Frontal cortex (tissue), 4 donors: ENCODE data around the gene TIMM23. TPM values are rescaled to one million over a fixed set of nuclear protein-coding genes. Genes with fewer than 3 reads are reported as not detected.

ENCODE experiments used
- DNase-seq, 2 donors: peaks; one replicate each; pipeline ENCODE4 v3.0.0; 2012; ENCODE audit warnings: low spot score in 2 of 2
- FAIRE-seq: peaks from 2 replicates; lab custom pipeline; 2012; peaks lifted over from hg19 to GRCh38; lab: Jason Lieb, UNC
- total RNA-seq: library from RNA; depleted of rRNA; stranded (reverse); fragments of >200 nt; gene quantifications from one replicate; pipeline ENCODE4 v1.2.3, GENCODE V29; 2014
- donor health status: control.
- donor health status: control.
- donor health status: control.

TIMM23 gene
- total RNA-seq, 1 donor from 2014 or later, result 73.4 TPM

DNA sequence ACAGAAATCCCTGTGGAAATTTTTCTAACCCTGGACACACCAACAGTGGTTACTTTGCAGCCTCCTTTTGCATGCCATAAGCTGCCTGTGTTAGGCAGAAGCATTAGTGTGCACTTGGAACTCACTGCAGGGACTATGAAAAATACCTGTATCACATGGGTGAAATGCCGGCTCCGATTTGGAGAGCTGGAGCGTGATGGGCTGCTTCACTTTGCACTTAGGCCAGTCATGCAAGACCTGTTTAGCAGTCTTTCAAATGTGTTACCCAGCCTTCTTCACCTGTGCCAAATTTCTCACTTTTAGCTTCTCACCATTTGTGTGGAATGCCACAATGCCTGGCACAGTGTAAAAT lies 46.9 kb downstream of the TIMM23 start:
- no peak for FAIRE-seq
- DNase-seq, result no peak

DNA sequence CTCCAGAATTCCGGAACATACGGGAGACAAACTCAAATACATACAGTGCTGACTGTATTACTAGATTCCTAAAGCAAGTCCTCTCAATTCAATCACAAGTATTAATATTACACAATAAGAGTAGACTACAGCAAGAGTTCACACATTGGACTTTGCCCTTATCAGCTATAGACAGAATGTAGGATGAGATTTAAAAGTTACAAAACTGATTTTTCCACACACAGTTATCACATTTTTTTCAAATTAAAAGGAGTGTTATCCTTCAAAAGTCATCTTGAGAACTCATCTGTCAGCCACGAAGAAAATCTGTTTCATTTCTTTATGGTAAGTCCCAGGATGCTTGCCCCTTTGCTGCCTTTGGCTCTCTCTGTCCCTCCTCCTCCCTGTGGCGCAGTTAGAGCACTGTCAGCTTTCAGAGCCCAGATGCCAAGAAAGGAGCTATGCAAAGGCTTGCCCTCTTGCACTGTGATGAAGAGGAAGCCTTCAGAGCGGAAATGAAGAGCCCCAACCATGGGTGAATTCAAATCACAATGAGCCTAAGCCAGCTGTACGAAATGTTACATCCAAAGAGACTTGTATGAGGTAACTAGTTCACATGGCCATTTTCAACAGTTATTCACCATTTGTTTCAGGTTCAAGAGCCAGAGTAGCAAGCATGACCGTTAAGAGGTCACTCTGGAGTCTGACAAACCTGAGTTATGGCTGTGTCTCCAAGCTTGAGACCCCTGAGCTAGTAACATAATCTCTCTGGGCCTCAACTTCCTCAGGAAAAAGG lies 47.5 kb downstream of the TIMM23 start:
- FAIRE-seq, result no peak

DNA sequence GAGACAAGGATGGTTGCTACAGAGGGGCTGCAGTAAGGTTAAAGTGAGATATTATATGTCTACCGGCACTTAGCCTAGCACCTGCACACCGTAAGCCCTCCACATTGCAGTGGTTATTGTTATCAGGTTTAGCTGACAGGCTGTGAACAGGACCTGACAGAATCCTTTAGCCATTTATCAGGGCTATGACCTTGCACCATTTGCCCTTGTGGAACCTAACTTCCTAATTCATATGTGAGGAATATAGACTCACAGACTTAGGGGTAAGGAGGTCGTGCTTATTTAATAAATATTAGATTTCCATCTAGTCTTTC lies 48.0 kb downstream of the TIMM23 start:
- FAIRE-seq (no peak), DNase-seq (no peak)

More for the DNA sequence above, 47.5 kb downstream of the TIMM23 start:
- no peak for DNase-seq

DNA sequence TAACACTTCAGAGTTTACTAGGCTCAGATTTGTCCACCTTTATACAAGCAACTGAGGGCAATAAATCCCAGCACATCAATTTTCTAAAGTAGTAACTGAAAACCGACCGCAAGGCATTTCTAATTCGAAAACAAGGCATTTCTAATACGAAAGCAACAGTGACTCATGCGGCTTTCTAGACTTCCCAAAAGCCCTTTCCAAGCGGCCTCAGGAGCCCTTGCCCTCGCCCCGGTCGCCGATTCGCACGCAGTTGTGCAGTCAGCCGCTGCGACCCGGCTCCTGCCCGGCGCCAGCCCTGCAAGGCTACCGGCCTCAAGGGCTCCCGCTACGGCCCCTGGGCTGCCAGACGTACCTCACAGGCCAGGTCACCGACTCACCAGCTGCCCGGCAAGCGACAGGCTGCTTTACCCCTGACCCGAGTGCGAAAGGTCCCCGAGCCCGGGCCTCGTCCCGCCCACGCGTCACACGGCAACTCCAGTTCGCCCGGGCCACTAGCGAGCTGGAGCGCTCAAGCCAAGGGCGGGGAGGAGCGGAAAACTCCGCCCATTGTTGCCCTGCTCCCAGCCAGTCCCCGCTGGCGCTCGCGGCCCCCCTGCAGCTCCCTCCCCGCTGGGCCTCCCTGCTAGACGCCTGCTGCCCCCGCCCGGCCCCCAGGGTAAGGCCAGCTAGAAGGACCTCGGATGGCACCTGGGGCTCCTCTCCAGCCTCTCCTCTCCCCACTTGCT lies 50.9 kb downstream of the TIMM23 start:
- FAIRE-seq, result no peak

DNA sequence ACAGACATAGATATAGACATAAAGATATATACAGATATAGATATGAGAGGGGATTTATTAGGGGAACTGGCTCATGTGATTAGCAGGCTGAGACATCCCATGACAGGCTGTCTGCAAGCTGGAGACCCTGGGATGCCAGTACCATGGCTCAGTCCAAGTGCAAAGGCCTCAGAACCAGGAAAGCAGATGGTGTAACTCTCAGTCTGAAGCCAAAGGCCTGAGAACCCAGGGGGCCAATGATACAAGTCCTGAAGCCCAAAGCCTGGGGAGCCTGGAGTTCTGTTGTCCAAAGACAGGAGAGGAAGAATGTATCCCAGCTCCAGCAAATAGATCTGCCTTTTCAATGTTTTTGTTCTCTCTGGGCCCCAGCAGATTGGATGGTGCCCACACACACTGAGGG lies 52.7 kb downstream of the TIMM23 start:
- FAIRE-seq, result no peak
- no peak for DNase-seq

More for the DNA sequence above, 50.9 kb downstream of the TIMM23 start:
- peak; percentile 64 to 87 for DNase-seq

DNA sequence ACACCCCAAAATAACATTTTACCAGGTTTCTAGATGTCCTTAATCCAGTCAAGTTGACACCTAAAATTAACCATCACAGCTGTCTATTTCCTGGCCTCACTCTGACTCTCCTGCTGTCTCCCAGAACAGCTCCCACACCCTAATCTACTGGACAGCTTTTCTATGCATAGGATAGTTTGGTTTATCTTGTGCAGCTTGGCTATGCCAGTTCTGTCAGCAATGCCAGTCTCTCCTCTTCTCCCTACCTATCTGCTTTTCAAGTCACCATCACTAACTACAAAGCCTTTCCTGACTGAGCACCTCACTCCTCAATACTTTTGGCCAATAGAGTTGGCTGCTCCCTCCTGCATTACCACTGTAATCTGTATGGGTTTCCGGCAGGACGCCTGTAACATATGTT lies 53.1 kb downstream of the TIMM23 start:
- FAIRE-seq (no peak), DNase-seq (no peak)

DNA sequence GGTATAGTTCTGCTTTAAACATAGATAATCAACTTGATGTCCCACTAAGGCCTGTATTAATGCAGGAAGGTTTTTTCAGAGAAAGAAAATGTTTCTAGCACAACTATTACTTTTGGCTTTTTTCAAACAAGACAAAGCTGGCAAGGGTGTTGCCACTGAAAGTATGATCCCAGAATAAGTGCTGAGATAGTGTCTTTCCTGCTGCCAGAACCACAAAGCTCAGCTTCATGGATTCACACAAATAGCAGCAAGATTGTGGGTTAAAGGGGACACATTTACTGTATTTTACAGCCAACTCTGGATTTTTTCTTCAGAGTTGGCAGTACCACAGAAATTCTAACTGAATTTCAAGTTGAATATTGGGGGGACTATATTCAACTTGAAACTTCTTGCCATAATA lies 53.8 kb downstream of the TIMM23 start:
- no peak for FAIRE-seq
- no peak for DNase-seq

DNA sequence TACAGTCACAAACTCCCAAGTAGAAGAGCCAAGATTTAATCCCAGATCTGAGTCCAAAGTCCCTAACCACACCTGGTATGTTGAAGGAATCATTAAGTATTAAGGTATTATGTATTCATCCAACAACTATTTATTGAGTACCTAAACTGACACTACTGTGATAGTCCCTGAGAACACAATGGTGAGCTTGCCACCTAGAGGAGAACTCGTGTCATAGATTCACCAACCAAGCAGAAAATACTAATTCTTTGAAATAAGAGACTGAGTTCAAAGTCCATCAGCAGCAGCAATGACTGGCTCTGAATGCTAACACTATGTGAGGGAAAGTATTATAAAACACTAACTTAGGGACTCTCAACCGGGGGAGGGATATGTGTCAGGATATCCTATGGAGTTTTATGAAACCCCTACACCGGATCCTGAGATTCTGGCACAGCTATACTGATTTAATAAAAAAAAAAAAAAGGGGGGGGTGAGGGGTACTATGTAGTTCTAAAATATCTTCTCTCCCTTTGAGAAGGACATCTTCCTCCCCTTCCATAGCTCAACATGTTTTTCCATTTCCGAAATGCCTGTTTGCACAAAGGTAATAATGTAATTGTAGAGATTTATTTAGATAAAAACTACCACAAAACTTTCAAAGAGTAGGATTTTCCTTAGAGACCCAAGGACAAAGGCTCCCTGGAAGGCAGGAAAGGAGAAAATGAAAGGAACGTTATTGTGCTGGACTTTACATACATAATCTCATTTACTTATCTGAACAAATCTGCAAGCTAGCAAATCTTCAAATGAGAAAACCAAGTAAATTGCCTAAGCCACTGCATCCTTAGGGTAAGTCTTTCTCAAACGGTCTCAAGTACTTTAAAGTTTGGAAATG lies 56.5 kb downstream of the TIMM23 start:
- FAIRE-seq (no peak), DNase-seq (peak in 1 of 2 donors; percentile 29)

DNA sequence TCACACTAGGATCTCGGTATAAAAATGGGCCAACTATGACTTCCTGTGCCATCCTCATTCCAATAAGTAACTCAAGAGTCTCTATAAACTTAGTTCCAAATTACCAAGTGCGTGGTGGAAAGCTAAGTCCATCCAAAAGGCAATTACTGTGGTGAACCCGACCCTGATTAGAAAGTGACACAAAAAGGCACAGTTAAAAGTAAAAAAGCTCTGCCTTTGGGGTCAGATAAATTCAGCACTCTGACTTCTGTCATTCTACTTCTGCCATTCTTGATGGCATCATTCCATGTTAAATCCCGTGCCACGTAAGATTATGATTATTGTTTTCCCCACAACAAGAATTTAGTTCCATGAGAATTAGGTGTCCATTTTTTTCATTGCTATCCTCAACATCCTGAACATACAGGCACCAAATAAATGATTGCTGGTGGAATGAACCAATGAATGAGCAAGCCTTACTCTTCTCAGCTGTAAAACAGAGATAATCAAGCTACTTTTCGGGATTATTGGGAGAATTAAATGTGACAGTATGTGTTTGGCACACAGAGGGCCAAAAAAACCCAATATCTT lies 57.3 kb downstream of the TIMM23 start:
- FAIRE-seq (no peak), DNase-seq (no peak)

DNA sequence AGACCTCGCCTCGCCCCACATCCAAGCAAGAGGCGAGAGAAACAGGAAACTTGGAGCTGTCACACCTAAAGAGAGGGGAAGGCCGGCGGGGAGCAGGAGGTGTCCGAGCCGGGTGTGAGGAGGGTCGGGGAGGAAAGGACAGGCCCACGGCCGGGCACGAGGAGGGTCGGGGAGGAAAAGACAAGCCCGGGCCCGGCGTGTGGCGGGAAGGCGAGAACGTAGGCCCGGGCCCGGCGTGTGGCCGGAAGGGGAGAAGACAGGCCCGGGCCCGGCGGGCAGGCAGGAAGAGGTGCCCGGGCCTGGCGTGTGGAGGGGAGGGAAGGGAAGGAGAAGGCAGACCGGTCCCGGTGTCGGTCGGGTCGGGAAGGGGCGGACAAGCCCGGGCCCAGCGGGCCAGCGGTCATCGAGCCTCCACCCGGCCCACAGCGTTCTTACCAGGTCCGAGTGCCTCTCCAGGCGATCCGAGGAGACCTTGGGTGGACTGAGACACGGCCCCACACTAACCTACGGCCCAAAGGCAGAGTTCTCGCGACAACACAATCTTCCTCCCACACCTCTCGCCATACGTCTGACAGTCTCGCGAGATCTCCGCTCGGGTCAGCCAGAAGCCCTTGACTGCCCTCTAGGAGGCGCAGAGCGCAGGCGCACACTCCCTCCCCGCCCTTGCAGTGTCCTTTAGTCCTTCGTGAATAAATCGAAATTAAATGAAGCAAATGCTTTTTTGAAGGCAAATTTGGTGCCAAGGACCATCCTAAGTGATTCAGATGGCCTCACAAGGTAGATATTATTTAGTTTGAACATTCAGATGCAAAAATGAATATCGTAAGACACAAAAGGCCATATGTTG lies 58.0 kb downstream of the TIMM23 start, which contains the start of gene NCOA4:
NCOA4 (minus strand) TSS at position 533 of the 847 bp plus-strand sequence. CDS start 13,943 bp downstream, outside the sequence.
- DNase-seq, result peak; percentile 89 to 98
- no peak for FAIRE-seq

DNA sequence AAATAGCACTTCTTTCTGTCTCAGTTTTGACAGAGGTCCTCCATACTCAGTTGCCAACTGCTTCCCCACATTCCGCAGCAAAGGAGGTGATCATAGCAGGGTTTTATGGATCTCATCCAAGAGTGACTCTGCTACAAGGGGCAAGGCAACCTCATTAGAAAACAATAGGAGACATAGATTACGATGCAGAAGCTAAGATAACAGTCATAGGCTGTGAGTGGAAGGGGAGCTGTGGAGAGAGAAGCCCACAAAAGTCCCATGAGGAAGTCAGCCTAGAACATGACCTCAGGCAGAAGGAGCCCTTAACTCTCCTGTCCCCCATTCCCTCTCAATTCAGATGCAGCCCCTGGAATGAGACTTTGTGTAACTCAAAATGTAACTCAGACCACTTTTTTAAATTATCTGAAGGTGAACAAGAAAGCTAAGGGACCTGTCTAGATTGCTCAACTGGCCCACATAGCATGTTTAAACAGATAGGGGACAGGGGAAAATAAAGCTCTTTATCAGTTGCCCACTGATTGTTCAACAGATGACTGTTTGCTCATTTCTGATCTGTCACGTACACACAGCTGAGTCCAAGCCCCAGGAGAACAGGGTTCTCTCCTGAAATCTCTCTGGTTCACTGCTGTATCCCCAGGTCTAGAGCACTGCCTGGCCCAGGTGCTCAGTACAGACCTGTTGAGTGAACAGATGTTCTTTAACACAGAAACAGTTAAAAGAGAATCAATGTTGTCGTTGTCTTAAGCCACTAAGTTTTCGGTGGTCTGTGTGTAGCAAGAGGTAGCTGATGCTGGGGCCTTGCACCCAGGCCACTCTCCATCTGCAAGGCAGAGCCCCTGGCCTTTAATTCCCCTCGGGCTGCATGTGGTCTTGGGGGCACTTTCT lies 59.6 kb downstream of the TIMM23 start:
- DNase-seq, result no peak
- no peak for FAIRE-seq

DNA sequence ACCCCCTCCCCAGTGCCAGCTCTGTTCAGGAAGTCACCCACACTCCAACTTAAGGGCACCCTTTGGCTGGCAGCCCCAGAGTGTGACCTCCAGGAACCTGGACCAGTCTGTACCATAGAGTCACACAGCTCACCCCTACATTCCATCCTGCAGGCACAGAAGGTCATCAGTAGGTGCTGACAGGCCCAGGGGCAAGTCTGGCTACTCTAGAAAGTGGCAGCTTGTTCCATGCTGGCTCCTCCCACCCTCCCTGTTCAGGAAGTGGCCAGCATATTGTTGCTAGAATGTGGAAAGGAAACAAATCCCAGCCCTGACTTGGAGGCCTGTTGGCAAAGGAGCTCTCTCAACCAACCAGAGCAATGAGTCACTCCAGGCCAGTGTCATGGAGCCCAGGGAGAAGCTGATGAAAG lies 61.3 kb downstream of the TIMM23 start:
- DNase-seq (no peak), FAIRE-seq (no peak)

DNA sequence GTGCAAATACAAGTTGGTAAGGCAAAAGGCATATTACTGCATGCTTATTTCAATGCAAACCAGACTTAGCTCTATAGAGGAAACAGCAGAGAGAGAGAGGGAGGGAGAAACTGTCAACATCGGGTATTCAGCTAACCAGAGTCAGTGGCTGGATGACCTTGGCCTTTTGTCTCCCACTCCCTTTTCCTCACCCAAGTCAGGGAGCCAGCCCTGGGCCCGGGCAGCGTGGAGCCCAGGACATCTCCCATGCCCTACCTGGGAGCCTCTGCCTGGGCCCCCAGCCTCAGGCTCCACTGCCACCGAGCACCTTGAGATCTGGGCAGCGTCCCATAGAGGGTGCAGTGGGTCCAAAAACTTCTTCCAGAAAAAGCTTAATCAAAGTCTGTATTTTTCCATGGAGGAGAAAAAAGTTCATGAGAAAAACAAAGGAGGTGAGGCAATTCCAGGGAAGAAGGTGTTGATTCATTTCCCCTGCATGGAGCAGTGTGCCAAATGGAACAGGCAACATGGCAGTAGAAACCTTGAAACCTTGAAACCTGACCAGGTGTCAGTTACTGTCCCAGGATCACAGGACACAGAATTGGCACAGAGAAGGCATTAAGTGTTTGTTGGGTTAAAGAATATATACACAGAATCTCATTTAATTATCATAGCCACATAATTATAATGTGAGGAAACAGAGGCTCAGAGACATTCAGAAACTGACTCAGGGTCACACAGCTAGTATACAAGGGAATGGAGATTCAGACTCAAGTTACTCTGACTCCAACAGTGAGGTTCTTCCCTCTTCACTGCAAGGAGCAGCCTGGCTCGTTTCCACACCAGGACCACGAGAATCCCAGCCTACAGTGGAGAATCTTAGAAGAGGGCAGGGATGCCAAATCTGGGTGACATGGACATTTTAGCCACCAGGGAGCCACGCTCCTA lies 63.9 kb downstream of the TIMM23 start:
- no peak for DNase-seq

DNA sequence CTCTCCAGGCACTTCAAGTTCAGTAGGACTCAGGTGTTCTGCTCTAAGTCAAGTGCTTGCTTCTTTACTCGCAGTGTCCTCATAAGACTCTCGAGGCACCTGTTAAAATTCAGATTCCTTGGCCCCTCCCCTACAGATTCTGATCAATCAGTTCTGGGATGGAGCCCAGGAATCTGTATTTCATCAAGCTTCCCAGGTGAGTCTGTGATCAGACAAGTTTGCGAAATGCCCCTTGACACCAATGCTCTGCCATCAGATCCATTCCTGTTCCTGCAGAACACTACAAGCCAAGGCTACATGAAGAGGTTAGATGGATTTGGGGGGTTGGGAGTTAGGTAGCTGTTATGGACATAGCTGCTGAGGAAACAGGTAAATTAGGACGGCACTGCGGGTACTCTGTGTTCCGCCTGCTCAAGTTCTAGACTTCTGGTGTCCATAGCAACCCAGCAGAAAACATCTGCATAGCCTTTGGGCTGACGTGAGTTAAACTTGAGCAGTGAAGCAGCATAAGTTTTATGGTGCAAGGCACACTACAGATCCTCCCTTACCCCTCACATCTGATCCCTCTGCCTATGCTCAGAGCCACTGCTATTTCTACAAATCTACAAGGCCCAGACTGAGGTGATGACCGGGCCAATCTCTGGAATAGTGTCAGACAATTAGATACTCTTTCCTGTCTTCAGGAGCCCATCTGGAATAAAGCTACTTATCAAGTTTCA lies 65.0 kb downstream of the TIMM23 start:
- DNase-seq (no peak), FAIRE-seq (no peak)

More for the DNA sequence above, 63.9 kb downstream of the TIMM23 start:
- no peak for FAIRE-seq

DNA sequence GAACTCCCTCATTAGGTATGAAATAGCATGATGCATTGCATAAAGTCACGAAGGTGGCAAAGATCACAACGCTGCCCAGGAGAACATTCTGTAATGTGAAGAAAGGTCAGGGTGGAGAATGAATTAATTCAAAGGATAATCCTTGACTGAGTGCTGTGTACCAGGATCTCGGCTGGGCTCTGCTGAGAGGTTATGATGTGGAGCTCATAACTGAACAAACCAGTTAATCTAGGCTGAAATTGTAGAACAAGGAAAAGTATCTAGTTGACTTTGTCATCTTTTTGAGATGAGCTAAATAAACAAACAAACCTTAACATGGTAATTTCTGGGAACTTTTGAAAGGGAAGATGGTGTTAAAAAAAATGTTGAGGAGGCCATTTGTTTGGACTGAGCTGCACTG lies 67.7 kb downstream of the TIMM23 start:
- no peak for FAIRE-seq
- DNase-seq, result no peak

DNA sequence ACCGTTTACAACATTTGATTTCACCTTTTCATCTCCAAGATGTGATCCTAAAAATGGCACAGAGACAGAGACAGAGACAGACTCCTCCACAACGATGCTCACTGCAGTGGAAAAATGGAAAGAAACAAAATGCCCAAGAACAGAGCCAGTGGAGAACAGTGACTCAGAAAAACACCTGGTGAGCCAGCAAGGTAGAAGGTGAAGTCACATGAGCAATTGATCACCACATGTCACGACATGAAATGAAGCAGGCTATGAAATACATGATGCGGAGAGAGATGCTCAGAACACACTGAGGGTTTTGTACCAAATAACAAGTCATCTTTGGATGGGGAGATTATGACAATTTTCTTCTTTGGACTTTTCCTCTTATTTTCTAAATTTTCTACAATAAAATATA lies 70.2 kb downstream of the TIMM23 start:
- DNase-seq, result no peak
- no peak for FAIRE-seq

DNA sequence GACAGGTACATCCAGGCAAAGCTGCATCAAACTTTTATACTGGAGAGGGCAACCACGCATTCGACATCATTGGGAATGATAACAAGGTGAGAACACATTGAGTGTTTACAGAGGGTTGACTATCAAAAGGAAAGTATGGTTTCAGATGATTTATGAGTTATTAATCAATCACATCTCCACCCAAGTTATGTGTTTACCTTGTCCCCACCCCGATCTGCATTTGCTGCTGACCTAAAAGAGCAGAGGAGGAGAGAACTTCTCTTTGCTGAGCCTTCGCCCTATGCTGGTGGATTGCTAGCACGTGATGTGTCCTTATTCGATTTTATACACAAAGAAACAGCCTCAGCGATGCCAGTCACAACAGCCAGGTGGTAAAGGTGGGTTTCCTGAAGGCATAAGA lies 74.0 kb downstream of the TIMM23 start, which contains the start of gene MSMB:
MSMB (minus strand) TSS at position 9 of the 400 bp plus-strand sequence. CDS start 32 bp downstream, outside the sequence.
- FAIRE-seq, result no peak
- DNase-seq, result no peak
